Measurements from ENCODE around the gene LSM4. TPM values are rescaled to one million over a fixed set of nuclear protein-coding genes. Genes with fewer than 3 reads are reported as not detected.

Gene LSM4
- total RNA-seq, 1 donor from 2014 or later, result 85.0 TPM

- no peak for ATAC-seq
Measured at GRCh38 chr19:18310966-18311365, 11.9 kb downstream of the LSM4 start.

- ATAC-seq, result peak; percentile 29
Measured at GRCh38 chr19:18310118-18310909, 12.6 kb downstream of the LSM4 start.

- ATAC-seq, result no peak
Measured at GRCh38 chr19:18309525-18310064, 13.3 kb downstream of the LSM4 start.

GRCh38 chr19:18308948-18309325 lies 13.9 kb downstream of the LSM4 start:
- no peak for ATAC-seq

GRCh38 chr19:18308051-18308947 lies 14.6 kb downstream of the LSM4 start:
- no peak for ATAC-seq

GRCh38 chr19:18307271-18307681 lies 15.6 kb downstream of the LSM4 start:
- ATAC-seq, result no peak

- no peak for ATAC-seq
Measured at GRCh38 chr19:18306888-18307260, 16.0 kb downstream of the LSM4 start.

- no peak for ATAC-seq
Measured at GRCh38 chr19:18306209-18306887, 16.5 kb downstream of the LSM4 start.

GRCh38 chr19:18304458-18305310 lies 18.2 kb downstream of the LSM4 start:
- ATAC-seq, result peak; percentile 59

GRCh38 chr19:18304208-18304457 lies 18.7 kb downstream of the LSM4 start:
- ATAC-seq, result no peak

- ATAC-seq, result no peak
Measured at GRCh38 chr19:18301718-18302111, 21.2 kb downstream of the LSM4 start.

GRCh38 chr19:18300930-18301717 lies 21.8 kb downstream of the LSM4 start:
- peak; percentile 72 for ATAC-seq

GRCh38 chr19:18299654-18300053 lies 23.2 kb downstream of the LSM4 start:
- ATAC-seq, result no peak

- no peak for ATAC-seq
Measured at GRCh38 chr19:18298601-18299000, 24.3 kb downstream of the LSM4 start.

- no peak for ATAC-seq
Measured at GRCh38 chr19:18297308-18297707, 25.6 kb downstream of the LSM4 start.

GRCh38 chr19:18295034-18295451 lies 27.8 kb downstream of the LSM4 start:
- ATAC-seq, result no peak

GRCh38 chr19:18294467-18294864 lies 28.4 kb downstream of the LSM4 start:
- peak; percentile 53 for ATAC-seq

- no peak for ATAC-seq
Measured at GRCh38 chr19:18293642-18294466, 29.0 kb downstream of the LSM4 start.

GRCh38 chr19:18292810-18293641 lies 29.9 kb downstream of the LSM4 start:
- ATAC-seq, result no peak

GRCh38 chr19:18292462-18292809 lies 30.4 kb downstream of the LSM4 start:
- peak; percentile 25 for ATAC-seq

Data from esophagus mucosa (tissue), 1 donor.